HG03135 (cell line): Measurements from ENCODE around the gene ASB4.

ENCODE experiments used
- ATAC-seq: cut with Tn5 transposase; IDR thresholded peaks from one replicate; pipeline ENCODE4 v1.9.1; 2021; ENCODE audit warnings: mild to moderate bottlenecking, moderate library complexity; ENCODE audit not compliant: unreplicated experiment

The ASB4 gene

GRCh38 chr7:95525503-95525902 lies 39.8 kb downstream of the ASB4 start:
- no peak for ATAC-seq

DNA sequence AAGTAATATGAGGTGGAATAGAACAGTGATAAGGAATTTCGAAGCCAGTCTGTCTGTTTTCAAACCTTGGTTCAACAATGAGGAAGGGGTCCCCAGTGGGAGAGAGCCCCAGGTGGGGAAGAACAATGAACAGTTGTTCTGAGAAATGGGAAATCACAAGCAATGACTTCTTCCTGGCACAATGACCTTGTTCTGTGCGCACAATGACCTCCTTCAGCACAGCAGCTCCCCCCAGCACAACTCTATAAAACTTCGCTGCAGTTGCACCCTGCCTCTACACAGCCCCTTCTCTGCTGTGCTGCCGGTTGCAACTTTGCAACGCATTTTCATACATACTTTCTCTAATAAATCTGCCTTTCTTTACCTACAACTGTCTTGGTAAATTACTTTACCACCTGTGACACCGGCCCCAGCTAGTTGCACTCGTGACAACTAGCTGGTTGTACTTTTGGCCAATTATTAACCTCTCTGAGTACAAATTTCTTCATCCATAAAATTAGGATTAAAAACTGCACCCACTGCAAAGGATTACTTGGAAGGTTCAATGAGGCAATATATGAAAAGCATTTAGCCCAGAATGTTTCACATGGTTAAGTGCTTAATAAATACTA lies 40.5 kb downstream of the ASB4 start:
- no peak for ATAC-seq

DNA sequence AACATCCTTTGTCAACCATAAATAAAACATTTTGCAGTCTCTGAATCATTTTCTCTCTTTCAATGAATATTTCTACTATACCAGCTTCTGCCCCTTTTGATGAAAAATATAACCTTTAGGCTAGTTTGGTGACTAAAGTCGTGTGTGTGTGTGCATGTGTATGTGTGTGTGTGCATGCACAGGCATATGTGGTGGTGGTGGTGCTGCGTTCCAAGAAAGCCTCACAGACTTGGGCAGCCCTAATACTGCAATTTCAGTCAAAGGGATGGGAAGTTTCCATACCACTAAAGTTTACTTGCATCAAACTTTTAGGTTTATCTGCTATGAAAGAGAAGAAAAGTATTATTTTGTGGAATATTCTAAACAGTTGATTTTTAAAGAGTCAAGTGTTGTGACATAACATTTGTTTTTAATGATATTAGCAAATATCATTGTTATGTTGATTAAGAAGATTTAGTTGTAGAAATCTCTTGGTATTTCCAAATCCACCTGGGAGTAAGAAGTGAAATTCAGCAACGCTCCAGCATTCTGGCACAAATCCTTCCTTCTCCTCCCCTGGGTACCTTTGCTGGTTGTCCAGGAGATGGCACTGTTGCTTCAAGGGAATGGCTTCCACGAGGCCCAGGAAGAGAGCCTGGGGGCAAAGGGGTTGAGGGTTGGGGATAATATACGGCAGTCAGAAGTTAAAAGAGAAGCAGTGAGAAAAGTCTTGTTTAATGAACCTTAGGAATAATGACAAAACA lies 41.5 kb downstream of the ASB4 start:
- no peak for ATAC-seq

- ATAC-seq: no peak
Observed at GRCh38 chr7:95527776-95528250, 42.1 kb downstream of the ASB4 start.

DNA sequence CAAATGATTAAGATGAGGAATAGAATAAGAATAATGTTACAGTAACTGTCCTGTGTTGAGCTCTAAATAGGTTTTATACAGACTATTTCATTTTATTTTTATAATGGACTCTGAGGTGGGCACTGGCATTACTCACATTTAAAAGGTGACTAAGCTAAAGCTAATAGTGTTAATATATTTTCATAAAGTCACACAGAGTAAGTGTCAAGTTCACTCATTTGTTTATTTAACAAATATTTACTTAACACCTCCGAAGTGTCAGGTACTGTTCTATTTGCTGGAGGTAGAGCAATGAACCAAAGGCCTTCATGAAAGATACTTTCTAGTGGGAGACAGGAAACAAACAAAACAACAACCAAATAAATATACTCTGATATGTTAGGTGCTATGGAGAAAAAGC lies 44.0 kb downstream of the ASB4 start:
- no peak for ATAC-seq

DNA sequence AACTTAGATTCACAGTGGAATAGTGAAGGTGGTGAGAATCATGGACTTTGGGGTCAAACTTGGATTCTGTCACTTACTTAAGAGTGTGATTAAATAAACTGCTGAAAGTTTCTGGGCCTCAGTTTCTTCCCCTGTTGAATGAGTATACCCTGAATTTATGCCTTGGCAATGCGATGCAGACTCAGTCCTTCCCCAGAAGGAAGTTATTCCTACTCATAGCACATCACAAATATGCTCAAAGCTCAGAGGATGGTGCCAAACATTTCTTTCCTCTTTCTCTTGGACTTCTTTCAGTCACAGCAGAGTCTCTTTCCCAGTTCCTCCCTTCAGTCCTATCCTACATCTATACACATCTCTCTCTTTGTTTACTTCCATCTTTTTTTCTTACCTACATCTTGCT lies 45.1 kb downstream of the ASB4 start:
- no peak for ATAC-seq

DNA sequence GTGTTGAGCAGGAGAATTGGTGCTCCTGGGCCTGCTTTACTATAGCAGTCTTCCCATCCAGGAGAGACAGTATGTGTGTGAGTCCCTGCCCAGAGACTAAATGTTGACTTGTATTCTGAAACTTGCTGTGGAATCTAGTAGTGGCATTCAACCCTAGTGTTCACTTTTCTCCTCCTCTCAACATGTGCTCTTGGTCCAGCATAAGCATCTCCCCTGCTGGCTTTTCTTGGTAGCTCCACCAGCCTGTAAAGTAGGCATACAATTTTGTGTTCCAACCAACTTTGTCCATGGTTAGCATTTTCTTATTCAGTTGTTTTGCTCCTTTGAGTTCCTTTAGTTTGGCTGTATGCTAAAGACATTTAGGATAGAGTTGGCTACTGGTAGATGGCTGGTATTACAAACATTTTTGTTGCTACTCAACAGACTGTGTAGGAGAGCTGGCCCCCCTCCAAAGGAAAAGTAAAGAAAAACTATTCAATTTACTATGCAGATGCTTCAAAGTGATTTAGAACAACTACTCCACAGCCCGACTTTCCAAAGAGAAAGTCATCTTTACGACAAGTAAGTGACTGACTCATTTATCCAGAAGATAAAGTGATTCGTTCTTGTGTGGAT lies 46.0 kb downstream of the ASB4 start:
- ATAC-seq: no peak

GRCh38 chr7:95534796-95535195 lies 49.1 kb downstream of the ASB4 start:
- ATAC-seq: no peak

DNA sequence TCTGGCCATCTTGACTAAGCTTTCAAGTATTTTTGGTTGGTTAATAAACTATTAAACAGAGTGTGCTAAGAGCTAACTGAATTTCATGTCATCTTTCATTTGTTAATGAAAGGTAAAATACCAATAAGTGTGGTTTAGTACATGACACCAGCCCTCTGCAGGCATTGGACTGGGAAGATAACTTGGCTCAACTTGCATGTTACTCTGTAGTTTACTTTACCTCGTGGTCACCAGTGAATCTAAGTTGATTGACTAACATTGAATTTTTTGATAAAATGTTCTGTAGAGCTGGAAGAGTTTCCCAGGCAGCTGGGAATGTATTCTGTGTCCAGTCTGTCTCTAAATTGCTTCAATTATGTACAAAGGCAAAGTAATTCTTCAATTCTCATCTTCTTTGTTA lies 49.9 kb downstream of the ASB4 start:
- no peak for ATAC-seq

DNA sequence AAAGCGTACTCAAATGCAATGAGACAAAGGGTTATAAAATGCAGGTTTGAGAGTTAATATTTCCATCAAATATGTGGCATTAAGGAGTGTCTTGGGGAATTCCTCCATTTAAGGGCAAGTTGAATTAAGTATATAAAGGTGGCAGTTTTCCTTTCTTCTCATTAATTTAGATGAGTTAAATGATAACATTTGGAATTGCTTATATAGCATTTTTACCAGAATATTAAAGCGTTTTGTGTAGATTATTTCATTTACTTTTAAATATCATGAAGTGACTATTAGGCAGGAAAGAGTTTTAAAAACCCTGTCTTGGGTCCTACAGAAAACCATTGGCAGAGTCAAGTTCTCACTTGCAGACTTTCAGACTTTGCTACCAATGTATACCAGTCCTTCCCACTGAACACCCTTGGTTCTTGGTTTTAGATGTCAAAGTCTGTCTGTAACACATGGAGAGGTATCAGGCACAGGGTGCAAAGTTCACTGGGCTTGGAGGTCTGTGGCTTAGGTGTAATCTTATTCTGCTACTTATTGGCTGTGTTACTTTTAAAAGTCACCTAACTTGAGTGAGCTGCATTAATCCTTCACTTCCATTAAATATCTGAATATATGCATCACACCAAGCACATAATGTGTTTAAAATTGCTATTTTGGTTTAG lies 51.0 kb downstream of the ASB4 start:
- no peak for ATAC-seq

- no peak for ATAC-seq
Observed at GRCh38 chr7:95537468-95537867, 51.7 kb downstream of the ASB4 start.

- no peak for ATAC-seq
Observed at GRCh38 chr7:95539426-95539825, 53.7 kb downstream of the ASB4 start.

GRCh38 chr7:95540366-95540765 lies 54.6 kb downstream of the ASB4 start:
- no peak for ATAC-seq

GRCh38 chr7:95543312-95543711 lies 57.6 kb downstream of the ASB4 start:
- ATAC-seq: no peak

DNA sequence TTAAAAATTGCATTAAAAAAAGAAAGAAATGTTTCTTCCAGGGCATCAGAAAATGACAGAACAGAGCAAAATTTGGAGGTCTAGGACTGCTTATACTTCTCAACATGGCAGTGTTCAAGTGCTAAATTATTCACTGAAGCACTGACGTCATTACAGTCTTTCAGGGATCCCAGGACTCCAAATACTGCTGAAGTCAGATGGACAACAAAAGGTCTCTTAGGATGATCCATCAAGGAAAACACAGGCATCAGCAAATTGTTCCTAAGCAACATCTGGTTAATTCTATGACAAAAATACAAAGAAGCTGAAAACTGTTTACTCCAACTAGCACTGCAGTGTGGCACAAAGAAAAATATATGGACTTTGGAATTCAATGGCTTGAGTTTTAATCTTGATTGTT lies 58.4 kb downstream of the ASB4 start:
- ATAC-seq: no peak

- ATAC-seq: no peak
Observed at GRCh38 chr7:95545007-95545615, 59.4 kb downstream of the ASB4 start.

DNA sequence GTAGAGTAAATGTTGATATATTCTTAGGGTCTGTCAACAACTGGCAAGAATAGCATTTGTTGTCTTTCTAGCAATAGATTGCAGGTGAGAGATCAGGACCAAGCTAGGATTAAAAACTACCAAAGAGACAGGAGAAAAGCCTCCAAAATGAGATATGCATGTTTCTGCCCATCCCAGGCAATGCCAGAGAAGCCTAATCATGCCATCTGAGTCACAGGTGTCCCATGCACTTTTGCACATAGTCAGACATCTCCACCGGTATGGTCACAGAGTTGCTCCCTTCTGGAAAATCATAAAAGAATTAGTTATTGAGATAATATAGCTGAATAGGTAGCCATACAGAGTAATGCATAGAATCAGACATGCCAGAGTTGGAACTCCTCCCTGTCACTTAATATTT lies 59.9 kb downstream of the ASB4 start:
- no peak for ATAC-seq

DNA sequence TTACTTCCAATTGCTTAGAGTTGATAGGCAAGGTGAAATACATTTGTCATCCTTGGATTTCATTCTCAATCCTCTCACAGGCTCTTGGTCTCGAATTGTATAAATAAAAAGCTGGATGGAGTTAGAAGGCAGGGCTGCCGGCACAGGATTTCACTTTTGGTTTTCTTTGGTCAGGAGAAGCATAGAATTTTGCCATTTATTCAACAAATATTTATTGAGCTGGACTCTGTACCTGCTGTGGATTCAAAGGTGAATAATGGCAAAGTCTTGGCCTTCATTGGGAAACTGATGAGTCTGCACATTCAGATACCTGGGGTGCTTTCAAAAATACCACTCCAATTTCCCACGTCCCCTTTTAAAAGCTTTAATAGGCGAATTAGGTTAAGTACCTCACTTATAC lies 60.9 kb downstream of the ASB4 start:
- ATAC-seq: no peak

DNA sequence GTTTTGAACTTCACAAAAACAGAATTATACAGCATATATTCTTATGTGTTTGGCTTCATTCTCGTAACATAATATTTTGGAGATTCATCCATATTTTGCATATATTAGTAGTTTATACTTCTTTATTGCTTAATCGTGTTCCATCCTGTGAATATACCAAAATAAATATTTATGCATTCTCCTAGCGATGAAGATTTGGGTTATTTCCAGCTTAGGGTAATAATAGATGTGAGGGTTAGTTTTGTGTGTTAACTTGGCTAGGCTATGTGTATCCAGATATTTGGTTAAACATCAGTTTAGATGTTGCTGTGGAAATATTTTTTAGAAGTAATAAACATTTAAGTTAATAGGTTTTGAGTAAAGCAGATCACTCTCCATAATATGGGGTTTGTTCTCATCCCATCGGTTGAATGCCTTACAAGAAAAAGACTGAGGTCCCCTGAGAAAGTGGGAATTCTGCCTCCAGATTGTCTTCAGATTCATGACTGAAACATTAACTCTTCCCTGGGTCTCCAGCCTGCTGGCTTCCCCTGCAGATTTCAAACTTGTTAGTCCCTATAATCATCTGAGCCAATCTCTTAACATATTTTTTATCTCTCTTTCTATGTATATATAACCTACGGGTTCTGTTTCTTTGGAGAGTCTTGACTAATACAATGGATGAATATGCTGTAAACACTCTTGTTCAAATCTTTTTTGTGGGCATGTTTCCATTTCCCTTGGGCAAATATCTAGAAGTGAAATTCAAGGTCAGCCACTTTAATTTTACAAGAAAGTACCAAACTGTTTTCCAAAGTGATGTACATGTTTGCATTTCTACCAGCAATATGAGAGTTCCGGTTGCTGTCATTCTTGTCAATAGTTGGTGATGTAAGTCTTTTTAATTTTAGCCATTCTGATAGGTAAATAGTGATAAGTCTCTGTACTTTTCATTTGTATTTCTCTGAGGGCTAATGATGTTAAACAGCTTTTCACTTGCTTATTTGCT lies 61.9 kb downstream of the ASB4 start:
- no peak for ATAC-seq
